GM12864 (cell line): ENCODE measurements around the gene TMEM14C.

Experiments
- DNase-seq: peaks from one replicate; pipeline ENCODE4 v3.0.0-alpha.2; 2011; ENCODE audit warnings: low read depth
- H3K4me3 ChIP-seq: 2 replicates; pipeline ENCODE4 v1.5.1; 2011; ENCODE audit warnings: mild to moderate bottlenecking, low read depth, low read length, control low read depth
- CTCF ChIP-seq: IDR thresholded peaks from 2 replicates; pipeline ENCODE4 v1.5.1; 2011; ENCODE audit warnings: low read depth, mild to moderate bottlenecking, moderate library complexity, low read length, control low read depth, inconsistent platforms; ENCODE audit errors: missing control alignments

TMEM14C gene

GRCh38 chr6:10722820-10723566 is at the start of gene TMEM14C:
Gene TMEM14C, plus strand, starts transcription at chr6:10723070. Its CDS starts 1,544 bp downstream, at chr6:10724614.
- no peak for TF ChIP-seq CTCF
- DNase-seq: peak; percentile 79
- H3K4me3 ChIP-seq: peak within 1 kb of the TSS; percentile 58

GRCh38 chr6:10676403-10676802 is 46.5 kb upstream of the TMEM14C start:
- no peak overlapping the region for H3K4me3 ChIP-seq
- no peak for DNase-seq
- no peak for TF ChIP-seq CTCF

GRCh38 chr6:10678456-10678855 is 44.4 kb upstream of the TMEM14C start:
- no peak for DNase-seq
- H3K4me3 ChIP-seq: no peak overlapping the region
- TF ChIP-seq CTCF: no peak

- no peak for DNase-seq
- no peak for TF ChIP-seq CTCF
- no peak overlapping the region for H3K4me3 ChIP-seq
These were observed 41.1 kb upstream of the TMEM14C start for GRCh38 chr6:10681795-10682194.

GRCh38 chr6:10682355-10682988 is 40.4 kb upstream of the TMEM14C start:
- TF ChIP-seq CTCF: no peak
- DNase-seq: no peak
- no peak overlapping the region for H3K4me3 ChIP-seq

GRCh38 chr6:10684618-10685017 is 38.3 kb upstream of the TMEM14C start:
- H3K4me3 ChIP-seq: no peak overlapping the region
- TF ChIP-seq CTCF: no peak
- DNase-seq: no peak
